Muscle of arm (tissue), 12 donors: ENCODE measurements around the gene IKZF4. TPM values are rescaled to one million over a fixed set of nuclear protein-coding genes. Genes with fewer than 3 reads are reported as not detected.
"Not testable (repeated sequence)": the region's sequence is repeated elsewhere in the genome, so short reads cannot be mapped to it uniquely, and the experiment has no call there.

Experiments
- DNase-seq: peaks from one replicate; pipeline ENCODE4 v3.0.0-alpha.2; 2013
- polyA plus RNA-seq, 12 donors: library from polyadenylated mRNA; unstranded; fragments of 120-200 nt; gene quantifications; one replicate each; pipeline ENCODE4 v1.2.1, GENCODE V29; 2013; ENCODE audit not compliant: insufficient read length in 12 of 12

IKZF4 gene
- polyA plus RNA-seq, 12 donors, result 6.4 to 18.9 (median 8.8) TPM; not detected in 1

DNA sequence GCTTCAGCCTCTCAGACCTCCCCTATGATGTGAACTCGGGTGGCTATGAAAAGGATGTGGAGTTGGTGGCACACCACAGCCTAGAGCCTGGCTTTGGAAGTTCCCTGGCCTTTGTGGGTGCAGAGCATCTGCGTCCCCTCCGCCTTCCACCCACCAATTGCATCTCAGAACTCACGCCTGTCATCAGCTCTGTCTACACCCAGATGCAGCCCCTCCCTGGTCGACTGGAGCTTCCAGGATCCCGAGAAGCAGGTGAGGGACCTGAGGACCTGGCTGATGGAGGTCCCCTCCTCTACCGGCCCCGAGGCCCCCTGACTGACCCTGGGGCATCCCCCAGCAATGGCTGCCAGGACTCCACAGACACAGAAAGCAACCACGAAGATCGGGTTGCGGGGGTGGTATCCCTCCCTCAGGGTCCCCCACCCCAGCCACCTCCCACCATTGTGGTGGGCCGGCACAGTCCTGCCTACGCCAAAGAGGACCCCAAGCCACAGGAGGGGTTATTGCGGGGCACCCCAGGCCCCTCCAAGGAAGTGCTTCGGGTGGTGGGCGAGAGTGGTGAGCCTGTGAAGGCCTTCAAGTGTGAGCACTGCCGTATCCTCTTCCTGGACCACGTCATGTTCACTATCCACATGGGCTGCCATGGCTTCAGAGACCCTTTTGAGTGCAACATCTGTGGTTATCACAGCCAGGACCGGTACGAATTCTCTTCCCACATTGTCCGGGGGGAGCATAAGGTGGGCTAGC is 13.9 kb downstream of the IKZF4 start:
- DNase-seq, result no peak

- DNase-seq, result no peak
Observed at GRCh38 chr12:56037161-56037560, 16.3 kb downstream of the IKZF4 start.

DNA sequence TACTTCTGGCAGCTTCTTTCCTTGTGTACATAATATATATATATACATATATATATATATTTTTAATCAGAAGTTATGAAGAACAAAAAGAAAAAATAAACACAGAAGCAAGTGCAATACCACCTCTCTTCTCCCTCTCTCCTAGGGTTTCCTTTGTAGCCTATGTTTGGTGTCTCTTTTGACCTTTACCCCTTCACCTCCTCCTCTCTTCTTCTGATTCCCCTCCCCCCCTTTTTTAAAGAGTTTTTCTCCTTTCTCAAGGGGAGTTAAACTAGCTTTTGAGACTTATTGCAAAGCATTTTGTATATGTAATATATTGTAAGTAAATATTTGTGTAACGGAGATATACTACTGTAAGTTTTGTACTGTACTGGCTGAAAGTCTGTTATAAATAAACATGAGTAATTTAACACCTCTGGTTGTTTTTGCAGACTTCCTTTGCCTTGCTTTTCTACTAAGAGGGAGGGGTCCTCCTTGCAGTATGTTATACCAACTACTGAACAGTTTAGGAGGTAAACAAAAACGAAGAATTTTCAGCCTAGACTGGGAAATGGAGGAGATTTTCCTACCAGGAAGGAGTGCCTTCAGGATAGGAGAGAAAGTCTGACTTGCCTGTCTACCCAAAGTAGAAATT is 17.3 kb downstream of the IKZF4 start:
- DNase-seq, result no peak

GRCh38 chr12:56040151-56040550 is 19.3 kb downstream of the IKZF4 start:
- no peak for DNase-seq

- no peak for DNase-seq
Observed at GRCh38 chr12:56040963-56041551, 20.2 kb downstream of the IKZF4 start.

- DNase-seq, result peak; percentile 98
Observed at GRCh38 chr12:56041552-56042429, 20.9 kb downstream of the IKZF4 start, which contains the start of gene RPS26. Gene RPS26 (plus strand): TSS chr12:56041918. CDS start chr12:56042167, 249 bp downstream.

DNA sequence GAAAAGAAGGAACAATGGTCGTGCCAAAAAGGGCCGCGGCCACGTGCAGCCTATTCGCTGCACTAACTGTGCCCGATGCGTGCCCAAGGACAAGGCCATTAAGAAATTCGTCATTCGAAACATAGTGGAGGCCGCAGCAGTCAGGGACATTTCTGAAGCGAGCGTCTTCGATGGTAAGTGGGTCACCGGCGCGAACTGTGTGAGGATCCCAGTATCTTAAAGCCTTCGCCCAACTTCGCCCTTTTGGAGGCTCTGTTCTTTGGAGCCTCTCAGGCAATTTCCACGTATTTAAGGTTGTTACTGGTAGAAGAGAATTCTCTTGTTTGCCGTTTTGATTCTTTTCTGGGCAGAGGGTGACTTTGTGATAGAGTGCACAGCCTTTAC is 21.6 kb downstream of the IKZF4 start:
- not testable (repeated sequence) for DNase-seq

DNA sequence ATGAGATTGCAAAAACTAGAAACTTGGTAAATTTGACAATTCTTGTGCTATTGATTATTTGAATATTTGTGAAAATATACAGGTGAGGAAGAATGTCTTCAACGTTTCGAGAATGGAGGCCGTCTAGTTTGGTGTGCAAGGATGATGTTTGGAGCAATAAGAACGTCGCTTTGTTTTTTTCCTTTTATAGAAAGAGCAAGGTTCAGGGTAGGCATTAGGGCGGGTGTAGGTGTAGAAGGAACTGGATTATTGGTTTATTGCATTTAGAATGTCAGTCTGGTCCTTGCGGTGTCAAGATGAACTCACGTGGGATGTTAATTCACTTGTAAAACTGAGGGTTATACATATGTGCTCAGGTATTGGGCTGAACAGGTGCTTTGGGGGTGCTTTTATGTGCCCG is 22.0 kb downstream of the IKZF4 start:
- DNase-seq, result no peak

- DNase-seq, result no peak
Observed at GRCh38 chr12:56046027-56046780, 25.4 kb downstream of the IKZF4 start.

GRCh38 chr12:56053407-56053893 is 32.6 kb downstream of the IKZF4 start:
- no peak for DNase-seq

DNA sequence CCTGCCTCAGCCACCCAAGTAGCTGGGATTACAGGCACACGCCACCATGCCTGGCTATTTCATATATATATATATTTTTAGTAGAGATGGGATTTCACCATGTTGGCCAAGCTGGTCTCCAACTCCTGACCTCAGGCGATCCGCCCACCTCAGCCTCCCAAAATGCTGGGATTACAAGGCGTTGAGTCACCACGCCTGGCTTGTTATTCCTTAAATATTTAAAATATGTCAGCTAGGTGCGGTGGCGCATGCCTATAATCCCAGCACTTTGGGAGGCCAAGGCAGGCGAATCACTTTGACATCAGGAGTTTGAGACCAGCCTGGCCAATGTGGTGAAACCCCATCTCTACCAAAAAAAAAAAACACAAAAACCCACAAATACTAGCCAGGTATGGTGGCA is 39.1 kb downstream of the IKZF4 start:
- DNase-seq, result not testable (repeated sequence)

DNA sequence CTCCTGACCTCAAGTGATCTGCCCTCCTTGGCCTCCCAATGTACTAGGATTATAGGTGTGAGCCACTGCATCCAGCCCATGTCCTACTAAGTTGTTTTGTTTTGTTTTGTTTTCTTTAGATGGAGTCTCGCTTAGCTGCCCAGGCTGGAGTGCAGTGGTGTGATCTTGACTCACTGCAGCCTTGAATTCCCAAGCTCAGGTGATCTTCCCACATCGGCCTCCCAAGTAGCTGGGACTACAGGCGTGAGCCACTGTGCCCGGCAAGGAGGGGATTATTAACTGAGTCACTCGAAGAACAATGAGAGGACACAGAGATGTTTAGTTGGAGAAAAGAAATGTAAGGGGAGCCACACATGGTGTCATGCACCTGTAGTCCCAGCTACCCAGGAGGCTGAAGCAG is 41.1 kb downstream of the IKZF4 start:
- DNase-seq, result no peak

DNA sequence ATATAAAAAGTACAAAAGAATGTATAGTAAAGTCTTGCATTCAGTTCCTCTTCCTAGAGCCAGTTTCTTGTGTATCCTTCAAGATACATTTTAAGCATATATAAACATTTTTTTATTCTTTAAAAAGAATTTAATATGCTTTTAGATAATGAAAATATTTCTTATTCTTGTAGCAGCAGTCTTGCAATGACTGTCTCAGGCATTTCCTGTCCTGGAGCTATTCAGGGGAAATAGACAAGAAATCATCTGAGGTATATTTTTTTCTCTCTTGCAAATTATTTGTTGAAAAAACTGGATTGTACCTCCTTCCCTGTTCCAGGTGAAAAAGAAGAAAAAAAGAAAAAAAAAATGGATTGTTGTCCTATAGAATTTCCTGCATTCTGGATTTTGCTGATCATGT is 42.2 kb downstream of the IKZF4 start:
- no peak for DNase-seq

- DNase-seq, result no peak
Observed at GRCh38 chr12:56071648-56072047, 50.8 kb downstream of the IKZF4 start.

- no peak for DNase-seq
Observed at GRCh38 chr12:56074396-56074795, 53.6 kb downstream of the IKZF4 start.

- DNase-seq, result not testable (repeated sequence)
Observed at GRCh38 chr12:56077966-56078365, 57.1 kb downstream of the IKZF4 start.

- DNase-seq, result no peak
Observed at GRCh38 chr12:56078427-56078826, 57.6 kb downstream of the IKZF4 start.

DNA sequence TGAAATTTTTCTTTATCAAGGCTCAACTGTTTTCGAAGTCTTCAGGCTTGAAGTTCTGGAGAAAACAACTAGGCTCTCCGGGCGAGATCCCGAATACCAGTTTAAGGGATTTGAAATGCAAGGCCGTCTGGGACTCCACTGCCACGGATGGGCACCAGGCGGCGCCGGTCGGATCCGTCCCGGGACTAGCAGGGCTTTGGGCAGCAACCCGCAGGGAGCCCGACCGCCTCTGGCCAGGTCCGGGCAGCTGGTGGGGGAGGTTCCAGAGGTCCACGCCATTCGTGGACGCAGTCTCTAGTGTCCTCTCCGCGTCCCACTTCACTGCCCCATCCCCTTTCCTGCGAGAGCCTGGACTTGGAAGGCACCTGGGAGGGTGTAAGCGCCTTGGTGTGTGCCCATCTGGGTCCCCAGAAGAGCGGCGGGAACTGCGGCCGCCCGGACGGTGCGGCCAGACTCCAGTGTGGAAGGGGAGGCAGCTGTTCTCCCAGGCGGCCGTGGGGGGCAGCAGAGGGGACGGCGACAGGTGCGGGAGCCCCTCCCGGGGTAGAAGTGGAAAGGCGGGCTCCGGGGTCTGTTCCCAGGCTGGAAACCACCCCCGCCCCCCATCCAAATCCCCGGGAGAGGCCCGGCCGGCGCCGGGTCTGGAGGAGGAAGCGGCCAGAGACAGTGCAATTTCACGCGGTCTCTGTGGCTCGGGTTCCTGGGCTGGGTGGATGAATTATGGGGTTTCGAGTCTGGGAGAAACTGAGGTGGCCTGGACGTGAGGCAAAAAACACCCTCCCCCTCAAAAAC is 58.3 kb downstream of the IKZF4 start:
- peak; percentile 56 for DNase-seq

- peak; percentile 57 for DNase-seq
Observed at GRCh38 chr12:56079723-56080555, 59.1 kb downstream of the IKZF4 start, which contains the start of gene ERBB3. Gene ERBB3 (plus strand): TSS chr12:56080165. CDS start chr12:56080301, 136 bp downstream.
